HCEC 1CT (cell line): Measurements from ENCODE around the gene MAST4.
"Not testable (repeated sequence)": the region's sequence is repeated elsewhere in the genome, so short reads cannot be mapped to it uniquely, and the experiment has no call there.

ENCODE experiments used
- DNase-seq: peaks from one replicate; pipeline ENCODE4 v3.0.0-alpha.2; 2017

The MAST4 gene

GRCh38 chr5:66814146-66814991 lies 218.2 kb downstream of the MAST4 start:
- peak; percentile 16 for DNase-seq

- DNase-seq, result no peak
Measured at GRCh38 chr5:66818304-66818934, 222.2 kb downstream of the MAST4 start.

DNA sequence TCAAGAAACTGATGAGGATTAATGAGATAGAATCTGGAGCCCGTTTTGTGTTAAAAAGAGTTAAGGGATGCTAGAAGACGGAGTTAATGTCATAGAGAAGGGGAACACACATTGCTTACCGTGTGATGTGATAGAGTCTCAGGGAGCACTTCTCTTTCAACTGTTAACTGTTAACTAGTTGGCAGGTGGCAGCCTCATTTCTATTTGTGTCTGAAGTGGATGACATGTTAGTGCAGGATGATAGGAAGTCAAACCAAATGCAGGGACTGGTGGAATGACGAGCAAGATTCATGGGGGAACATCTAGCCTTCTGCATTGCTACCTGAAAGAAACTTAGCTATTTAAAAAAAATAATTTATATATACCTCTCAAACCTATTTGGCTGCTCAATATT lies 222.7 kb downstream of the MAST4 start:
- DNase-seq, result no peak

GRCh38 chr5:66820630-66821207 lies 224.5 kb downstream of the MAST4 start:
- no peak for DNase-seq

DNA sequence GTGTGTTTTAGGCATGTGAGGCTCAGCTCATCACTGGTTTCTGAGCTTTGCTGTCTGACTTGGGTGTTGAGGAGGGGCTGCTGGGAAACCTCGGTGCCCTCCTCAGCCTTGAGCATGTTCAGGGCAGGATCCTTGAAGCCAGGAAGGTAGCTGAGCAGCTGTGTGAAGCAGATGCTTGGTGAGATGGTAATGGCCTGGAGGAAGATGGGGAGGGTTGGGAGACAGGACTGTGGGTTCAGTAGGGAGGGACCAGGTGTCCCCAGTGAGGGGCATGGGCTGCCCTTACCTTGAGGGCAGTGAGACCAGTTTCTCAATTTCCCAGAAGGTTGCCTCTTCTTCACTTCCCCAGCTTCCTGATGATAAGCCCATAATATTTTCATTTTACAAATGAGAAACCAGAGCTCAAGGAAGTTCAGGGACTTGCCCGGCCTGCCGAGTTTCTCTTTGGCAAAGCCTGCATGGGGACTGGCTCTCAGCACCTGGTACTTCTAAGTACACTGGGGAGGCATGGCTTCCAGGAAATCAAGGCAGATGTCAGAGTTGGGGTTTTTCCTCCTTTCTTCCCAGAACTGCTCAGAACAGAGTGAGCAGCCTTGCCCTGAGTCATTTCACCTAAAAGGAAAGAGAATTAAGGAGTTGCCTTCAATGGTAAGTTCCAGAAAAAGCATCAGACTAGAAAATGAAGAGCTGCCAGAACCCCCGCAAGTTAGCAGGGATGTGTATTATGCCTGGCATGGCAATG lies 225.7 kb downstream of the MAST4 start:
- DNase-seq, result no peak

GRCh38 chr5:66822906-66823305 lies 226.7 kb downstream of the MAST4 start:
- DNase-seq, result not testable (repeated sequence)

GRCh38 chr5:66824476-66824875 lies 228.3 kb downstream of the MAST4 start:
- DNase-seq, result no peak

DNA sequence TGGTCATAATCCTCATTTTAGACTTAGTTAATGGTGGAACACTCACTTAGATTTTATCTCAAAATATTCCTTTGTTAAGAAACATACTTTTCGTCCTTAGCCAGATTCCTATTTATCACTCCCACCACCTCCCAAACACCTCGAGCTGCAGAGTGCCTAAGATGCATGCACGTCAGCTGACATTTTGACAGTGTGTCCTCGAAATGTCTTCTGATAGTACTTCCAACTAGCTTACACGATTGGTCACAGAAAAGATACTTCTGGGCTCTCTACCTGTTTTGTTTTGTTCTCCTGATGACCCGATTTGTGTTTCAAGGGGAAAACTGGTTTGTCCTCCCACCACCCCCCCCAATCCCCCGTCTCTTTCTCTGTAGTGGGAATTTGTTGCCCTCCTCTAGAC lies 230.1 kb downstream of the MAST4 start:
- no peak for DNase-seq

GRCh38 chr5:66826696-66827095 lies 230.5 kb downstream of the MAST4 start:
- no peak for DNase-seq

DNA sequence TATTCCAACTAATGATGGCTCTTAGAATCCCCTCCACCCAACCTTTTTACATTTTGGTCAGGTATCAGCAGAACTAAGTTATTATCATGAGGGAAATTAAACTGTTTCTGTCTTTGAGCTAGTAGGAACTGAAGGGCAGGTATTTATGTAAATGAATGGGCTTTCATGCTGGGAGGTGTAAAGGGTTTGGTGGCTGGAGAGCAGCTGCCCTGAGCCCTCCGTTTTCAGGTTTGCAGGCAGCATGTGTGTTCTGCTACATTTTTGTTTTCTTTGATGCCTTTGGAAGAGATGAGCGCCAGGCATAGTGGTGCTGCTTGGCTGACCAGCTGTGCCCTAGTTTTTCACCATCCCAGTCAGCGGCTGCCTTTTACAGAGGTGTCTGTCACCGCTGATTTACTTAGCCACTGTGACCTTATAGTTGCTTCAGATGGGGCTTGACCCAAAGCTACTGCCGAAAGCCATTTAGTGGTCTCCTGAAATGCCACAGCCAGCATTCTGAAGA lies 231.9 kb downstream of the MAST4 start:
- no peak for DNase-seq

DNA sequence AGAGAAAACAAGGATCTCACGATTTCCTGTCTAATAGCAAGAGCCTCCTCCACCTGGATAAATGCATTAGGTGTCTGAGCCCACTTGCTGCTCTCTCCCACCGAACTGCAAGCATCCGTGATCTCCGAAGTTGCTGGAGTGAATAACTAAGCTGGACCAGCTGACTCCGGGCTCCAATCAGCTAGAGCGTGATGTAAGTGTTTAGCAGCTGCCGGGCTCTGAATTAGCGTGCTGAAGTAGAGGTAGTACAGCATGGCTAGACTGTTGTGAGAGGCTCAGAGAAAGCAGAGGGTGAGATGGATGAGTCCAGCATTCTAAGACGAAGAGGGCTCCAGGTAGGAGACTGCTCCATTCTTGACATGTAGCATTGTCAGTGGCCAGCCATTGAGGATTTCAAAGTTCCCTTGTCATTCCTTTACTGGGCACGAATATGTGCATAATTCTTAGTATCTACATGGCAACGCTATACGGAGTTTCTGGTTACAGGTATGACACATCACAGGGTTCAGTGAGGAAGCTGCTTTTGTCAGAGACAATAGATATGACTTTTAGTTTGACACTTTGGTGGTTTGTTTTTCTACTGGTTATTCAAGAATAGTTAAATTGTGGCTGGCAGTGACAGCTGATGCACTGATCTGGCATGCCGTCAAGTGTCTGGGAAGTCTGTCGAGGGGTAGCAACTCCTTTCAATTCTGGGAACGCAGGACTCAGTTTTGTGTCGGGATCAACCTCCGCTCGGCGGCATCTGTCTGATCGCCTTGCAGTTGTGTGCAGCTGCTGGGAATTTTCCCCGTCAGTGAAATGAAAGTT lies 232.6 kb downstream of the MAST4 start:
- DNase-seq, result peak; percentile 58

DNA sequence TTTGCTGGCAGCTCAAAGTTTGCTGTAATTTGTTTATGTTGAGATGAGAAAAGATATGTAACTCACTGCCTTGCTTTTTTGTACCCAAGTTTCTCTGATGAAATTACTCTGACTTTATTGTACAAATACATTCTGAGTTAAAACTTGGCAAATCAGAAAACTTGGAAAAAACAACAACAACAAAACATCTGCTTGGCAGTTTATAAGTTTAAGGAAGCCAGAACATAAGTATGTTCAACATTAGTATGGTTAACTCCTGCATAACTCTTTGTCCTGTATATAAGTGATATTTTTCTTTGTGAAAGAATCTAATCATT lies 233.1 kb downstream of the MAST4 start:
- no peak for DNase-seq

DNA sequence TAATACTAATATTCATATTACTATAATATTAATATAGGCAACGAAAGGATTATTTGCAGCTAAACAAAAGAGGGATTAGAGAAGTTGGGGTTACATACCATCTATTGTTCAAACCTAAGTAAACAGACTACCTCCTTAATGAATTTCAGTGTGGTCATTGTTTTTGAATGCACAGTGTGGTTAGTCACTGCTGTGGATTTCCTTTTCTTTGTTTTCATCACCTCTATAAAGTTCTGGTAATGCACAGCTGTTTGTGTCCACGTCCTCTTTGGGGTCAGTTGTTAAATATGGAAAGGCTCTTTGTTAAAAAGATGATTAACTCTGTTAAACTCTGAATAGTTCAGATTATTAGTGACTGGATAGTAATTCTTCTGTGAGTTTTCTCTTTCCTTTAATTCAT lies 233.6 kb downstream of the MAST4 start:
- DNase-seq, result peak; percentile 41

- peak; percentile 41 for DNase-seq
Measured at GRCh38 chr5:66830636-66831035, 234.4 kb downstream of the MAST4 start.

GRCh38 chr5:66839636-66840185 lies 243.5 kb downstream of the MAST4 start:
- DNase-seq, result no peak

DNA sequence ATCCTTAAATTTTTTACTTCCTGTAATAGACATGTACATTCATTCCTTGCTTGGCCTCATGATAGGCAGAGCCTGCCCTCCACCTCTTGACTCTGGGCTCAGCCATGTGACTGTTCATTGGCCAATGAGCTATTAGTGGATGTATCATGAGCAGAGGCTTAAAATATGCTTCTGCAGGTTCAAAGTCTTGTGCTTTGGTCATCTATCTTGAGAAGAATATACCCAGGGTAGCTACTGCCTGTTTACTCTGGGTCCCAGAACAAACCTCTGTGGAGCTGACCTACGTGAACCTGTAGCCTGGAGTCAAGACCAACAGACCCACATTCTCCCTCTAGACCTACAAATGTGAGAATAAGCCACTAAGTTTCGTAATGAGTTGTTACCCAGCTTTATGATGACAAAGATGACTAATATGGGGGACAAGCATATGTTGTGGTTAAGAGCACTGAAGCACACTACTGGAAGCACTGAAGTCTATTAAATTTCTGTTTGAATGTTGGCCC lies 244.4 kb downstream of the MAST4 start:
- peak; percentile 26 for DNase-seq

DNA sequence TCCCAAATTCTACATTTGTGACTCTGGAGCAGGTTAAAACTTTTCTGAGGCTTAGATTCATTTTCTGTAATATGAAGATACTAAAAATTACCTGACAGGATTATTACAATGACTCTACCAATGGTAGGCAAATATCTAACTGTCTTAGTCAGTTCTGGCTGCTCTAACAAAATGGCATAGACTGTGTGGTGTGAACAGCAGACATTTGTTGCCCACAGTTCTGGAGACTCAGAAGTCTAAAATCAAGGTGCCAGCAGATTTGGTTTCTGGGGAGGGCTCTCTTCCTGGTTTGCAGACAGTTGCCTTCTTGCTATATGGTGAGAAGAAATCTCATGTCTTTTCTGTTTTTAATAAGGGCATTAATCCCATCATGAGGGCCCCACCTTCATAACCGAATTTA lies 245.1 kb downstream of the MAST4 start:
- DNase-seq, result no peak

- DNase-seq, result no peak
Measured at GRCh38 chr5:66842540-66842939, 246.3 kb downstream of the MAST4 start.

GRCh38 chr5:66843065-66843464 lies 246.9 kb downstream of the MAST4 start:
- no peak for DNase-seq

DNA sequence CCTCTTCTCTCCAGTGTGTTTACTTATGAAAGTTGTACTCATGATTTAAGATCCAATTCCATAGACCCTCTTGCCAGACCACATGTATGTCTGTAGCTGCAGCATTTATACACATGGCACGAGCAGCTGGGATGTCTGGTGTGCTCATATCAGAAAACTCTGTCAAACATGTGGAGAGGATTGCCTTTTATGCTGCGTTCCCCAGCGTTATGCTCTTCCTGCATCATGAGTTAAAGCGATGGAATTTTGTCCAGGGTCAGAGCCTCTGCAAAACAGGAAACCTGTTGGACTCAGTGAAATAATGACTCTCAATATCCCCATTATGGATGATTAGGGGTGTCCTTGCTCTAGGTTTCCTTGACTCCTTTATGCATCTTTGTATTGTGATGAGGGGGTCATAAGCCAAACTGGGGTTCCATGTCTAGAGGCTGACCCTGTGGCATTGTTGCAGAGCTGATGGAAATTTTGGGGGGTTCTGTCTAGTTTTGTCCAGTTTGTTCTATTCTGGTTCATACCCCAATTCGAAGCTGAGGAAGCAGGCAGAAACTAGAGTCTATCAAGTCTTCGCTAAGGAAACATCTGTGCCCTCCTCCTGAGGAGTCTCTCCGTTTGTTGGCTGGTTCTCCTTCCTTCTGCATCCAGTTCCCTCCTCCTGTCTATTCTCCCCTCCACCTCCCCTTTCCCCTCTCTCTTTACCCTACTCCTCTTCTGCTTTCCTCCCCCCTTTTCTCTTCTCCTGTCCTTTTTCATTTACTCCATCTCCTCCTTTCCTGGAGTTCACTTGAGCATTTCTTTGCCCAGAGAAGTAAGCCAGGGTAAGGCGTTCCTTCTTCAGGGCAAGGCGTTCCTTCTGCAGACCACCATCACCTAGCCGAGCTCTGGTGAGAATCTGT lies 252.8 kb downstream of the MAST4 start:
- DNase-seq, result peak; percentile 60

DNA sequence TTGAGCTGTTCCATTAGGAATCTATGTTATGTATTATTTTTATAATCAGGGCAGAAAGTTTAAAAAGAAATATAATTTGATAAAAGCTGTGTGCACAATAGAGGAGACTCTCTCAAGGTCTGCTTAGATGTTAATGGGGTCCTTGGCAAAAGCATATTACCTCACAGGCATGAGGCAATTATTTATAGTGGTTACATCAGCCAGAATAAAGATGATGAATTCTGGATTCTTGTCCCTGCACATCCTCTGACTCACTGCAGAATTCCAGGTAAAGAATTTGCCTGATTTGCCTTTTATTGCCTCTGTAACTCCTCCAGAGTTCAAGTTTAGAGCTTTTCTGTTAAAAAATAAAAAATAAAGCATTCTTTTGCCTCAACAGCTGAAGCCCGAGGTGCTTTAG lies 253.6 kb downstream of the MAST4 start:
- DNase-seq, result peak; percentile 50
